Rectal smooth muscle tissue (tissue), 1 donor: ENCODE data around the gene CELF4.

Experiments
- H3K27ac ChIP-seq: one replicate; pipeline ENCODE4 v1.7.0; 2013; ENCODE audit warnings: low read depth, low read length, inconsistent platforms
- H3K27me3 ChIP-seq: one replicate; pipeline ENCODE4 v1.7.0; 2013; ENCODE audit warnings: low read length; ENCODE audit not compliant: control insufficient read depth, insufficient read depth
- H3K36me3 ChIP-seq: one replicate; pipeline ENCODE4 v1.7.0; 2013; ENCODE audit warnings: low read length; ENCODE audit not compliant: control insufficient read depth, insufficient read depth
- H3K4me1 ChIP-seq: one replicate; pipeline ENCODE4 v1.7.0; 2013; ENCODE audit warnings: low read length; ENCODE audit not compliant: control insufficient read depth, insufficient read depth
- H3K4me3 ChIP-seq: one replicate; pipeline ENCODE4 v1.7.0; 2013; ENCODE audit warnings: low read length
- H3K9ac ChIP-seq: one replicate; pipeline ENCODE4 v1.7.0; 2013; ENCODE audit warnings: low read length

CELF4 gene

DNA sequence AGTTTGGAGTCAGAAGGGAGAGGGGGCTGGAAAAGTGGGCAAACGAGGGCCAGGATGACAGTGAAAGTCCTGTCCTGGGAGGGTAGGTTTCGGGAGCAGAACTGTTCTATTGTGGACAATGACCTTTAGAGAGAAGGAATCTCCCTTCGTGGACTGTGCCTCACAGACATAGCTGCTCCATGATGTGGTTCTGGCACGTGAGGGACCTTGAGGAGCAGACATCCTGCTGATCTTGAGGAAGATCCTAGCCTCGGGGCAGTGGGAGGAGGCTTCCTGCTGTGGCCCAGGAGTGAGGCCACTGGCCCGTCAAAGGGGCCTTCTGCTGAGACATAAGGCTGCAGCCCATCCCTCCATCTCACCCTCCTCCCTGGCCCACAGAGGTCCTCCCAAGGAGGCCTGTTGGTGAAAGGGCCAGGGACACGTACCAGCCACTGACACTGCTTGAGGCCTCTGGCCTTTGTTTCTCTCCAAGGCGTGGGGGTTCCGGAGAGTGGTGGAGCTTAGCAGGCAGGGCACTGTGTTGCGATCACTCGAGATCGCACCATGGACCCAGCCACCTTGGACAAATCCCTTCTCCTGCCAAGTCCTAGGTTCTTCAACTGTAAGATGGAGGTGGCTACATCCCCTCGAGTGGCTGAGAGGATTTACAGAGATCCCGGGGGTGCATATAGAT, 167.2 kb downstream of the CELF4 start:
- Histone ChIP-seq H3K4me3 (no peak overlapping the region), H3K27ac (no peak overlapping the region)

DNA sequence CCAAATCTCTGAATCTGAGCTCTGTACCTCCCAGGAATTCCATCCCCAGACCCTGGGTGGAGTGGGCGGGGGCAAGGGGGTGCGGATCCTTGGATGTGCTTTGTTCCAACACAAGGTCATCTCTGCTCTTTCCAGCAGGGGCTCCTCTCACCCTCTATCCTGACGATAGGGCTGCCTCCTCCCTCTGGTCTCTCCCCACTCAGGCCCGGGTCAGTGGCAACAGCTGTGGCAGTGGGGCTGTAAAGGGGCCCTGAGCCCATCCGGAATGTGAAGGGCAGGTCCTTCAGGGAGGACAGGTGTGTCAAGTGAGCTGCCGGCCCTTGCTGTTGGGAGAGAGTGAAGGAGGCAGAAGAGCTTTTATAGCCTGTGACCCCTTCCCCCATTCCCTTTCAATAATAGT, 167.8 kb downstream of the CELF4 start:
- Histone ChIP-seq H3K36me3 (no peaks in the 10 kb centered on the region), H3K9ac (no peak overlapping the region), H3K4me1 (no peaks in the 10 kb centered on the region), H3K27me3 (no peaks in the 10 kb centered on the region), H3K27ac (no peak overlapping the region), H3K4me3 (no peak overlapping the region)

More for the DNA sequence above, 167.2 kb downstream of the CELF4 start:
- H3K4me1 ChIP-seq: no peaks in the 10 kb centered on the region
- no peaks in the 10 kb centered on the region for H3K36me3 ChIP-seq
- no peak overlapping the region for H3K9ac ChIP-seq
- H3K27me3 ChIP-seq: no peaks in the 10 kb centered on the region

DNA sequence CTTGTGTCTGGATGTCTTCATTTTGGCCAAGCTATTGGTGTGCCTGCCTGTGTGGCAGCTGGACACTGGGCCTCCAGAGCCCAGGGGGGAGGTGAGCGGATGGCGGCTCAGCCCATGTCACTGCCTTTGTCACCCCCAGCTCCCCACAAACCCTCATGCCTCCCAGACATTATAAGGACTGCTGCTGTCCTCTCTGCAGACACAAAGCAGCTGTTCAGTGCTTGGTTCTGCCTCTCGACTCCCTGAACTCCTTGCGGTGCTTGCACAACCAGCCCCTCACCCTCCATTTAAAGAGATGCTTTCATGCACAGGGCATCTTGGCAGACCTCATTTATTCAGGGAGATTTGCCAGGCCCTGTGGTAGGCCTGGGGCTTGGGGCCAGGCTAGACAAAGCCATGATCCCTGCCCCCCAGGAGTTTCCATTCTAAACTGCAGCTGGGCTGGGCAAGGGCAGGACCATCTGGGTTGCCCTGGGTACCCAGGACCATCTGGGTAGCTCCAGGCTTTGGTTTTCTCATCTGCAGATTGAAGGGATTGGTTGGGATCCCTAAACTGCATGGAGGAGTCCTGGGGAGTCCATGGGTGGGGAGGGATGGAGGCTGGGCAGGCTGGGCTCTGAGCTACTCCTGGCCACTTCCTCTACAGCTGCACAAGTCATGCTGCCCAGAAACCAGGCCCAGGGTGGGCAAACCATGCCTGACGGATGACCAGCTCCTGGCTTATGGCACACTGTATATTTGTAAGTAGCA, 168.5 kb downstream of the CELF4 start:
- H3K27me3 ChIP-seq: no peaks in the 10 kb centered on the region
- no peaks in the 10 kb centered on the region for H3K36me3 ChIP-seq
- no peak overlapping the region for H3K4me3 ChIP-seq
- H3K27ac ChIP-seq: no peak overlapping the region
- H3K9ac ChIP-seq: no peak overlapping the region
- no peaks in the 10 kb centered on the region for H3K4me1 ChIP-seq

DNA sequence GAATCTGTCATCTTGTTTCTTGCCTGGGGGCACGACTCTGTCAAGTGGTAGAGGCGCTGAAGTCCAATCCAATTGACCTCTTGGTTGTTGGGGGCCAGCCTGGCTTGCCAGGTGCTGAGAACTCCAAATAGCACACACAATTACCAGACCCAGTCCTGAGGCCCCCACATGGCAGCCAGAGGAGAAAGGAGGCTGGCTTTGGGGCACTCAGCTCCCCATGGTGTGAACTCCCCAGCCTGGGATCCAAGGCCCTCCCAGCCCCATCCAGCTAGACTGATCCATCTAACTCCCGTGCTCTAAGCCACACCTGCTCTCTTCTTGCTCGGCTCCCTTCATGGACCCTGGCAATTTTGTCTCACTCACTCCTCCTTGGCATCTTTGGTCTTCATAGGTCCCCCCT, 170.0 kb downstream of the CELF4 start:
- H3K4me3 ChIP-seq: no peak overlapping the region
- H3K27me3 ChIP-seq: no peaks in the 10 kb centered on the region

DNA sequence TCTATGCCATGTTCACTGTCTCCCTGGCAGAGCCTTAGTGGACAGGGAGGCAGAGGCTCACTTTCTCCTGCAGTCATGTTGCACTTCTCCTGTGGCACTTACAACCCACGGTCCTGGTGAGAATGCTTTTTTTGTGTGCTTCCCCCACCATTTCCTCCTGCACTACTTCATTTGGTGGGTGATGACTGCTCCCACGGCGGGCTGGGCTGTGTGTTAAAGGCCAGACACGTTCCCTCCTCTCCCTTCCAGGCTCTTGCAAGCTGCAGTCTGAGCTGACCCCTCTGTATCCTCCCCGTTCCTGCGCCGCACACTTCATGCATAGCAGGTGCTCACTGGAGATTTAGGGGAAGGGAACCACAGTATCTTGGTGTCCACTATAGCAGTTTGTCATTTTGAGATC, 170.5 kb downstream of the CELF4 start:
- Histone ChIP-seq H3K4me1 (no peaks in the 10 kb centered on the region), H3K27ac (no peak overlapping the region)

More for the DNA sequence above, 170.0 kb downstream of the CELF4 start:
- H3K36me3 ChIP-seq: no peaks in the 10 kb centered on the region
- no peak overlapping the region for H3K9ac ChIP-seq
- no peaks in the 10 kb centered on the region for H3K4me1 ChIP-seq
- no peak overlapping the region for H3K27ac ChIP-seq

DNA sequence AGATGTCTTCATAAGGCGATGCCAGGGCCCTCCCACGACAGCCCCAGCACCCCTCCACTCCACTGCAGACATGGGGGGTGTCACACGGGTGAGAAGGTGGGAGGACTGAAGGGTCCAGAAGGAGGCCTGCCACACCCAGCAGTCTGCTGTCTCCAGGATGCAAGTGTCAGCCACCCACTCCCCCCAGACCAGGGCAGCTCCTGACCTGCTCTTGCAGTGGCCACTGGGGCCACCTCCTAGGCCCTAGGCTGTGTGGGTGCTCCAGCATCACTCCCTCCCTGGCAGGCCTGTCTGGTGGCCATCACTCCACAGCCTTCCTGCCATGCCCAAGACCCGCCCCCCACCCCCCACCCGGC, 171.0 kb downstream of the CELF4 start:
- Histone ChIP-seq H3K4me3 (no peak overlapping the region), H3K9ac (no peak overlapping the region), H3K27ac (no peak overlapping the region)

More for the DNA sequence above, 170.5 kb downstream of the CELF4 start:
- Histone ChIP-seq H3K4me3 (no peak overlapping the region), H3K9ac (no peak overlapping the region), H3K36me3 (no peaks in the 10 kb centered on the region), H3K27me3 (no peaks in the 10 kb centered on the region)

DNA sequence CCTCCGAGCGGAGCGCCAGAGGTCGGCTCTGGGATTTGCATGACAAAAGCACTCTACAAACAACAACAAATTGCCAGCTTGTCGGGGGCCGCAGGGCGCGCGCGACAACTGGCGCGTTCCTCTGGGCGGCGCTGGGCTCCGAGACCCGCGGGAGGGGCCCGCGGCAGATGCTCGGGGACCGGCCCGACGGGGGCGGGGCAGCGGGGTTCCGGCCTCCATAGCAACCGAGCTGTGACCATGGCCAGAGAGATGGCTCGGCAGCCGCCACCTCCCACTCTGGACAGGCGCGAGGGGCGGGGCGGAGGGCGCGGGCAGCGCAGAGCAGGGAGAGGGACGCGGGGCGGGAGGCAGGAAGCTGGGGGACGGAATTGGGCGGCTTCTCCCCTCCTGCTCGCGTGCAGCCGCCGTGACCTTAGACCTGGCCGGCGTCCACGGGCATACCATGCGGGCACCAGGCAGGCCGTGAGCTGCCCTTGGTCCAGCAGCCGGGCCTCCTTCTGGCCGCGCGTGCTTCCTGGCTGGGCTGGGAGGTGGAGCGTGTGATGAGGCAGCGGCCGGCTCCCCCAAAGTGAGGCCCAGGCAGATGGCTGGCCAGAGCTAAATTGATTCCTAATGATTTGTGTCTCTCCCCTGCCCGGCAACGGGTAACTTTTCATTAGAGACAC, 171.5 kb downstream of the CELF4 start:
- Histone ChIP-seq H3K36me3 (no peaks in the 10 kb centered on the region), H3K27me3 (no peaks in the 10 kb centered on the region), H3K9ac (no peak overlapping the region), H3K4me1 (no peaks in the 10 kb centered on the region), H3K4me3 (peak overlapping the region; percentile 31), H3K27ac (no peak overlapping the region)

More for the DNA sequence above, 171.0 kb downstream of the CELF4 start:
- no peaks in the 10 kb centered on the region for H3K36me3 ChIP-seq
- H3K27me3 ChIP-seq: no peaks in the 10 kb centered on the region
- H3K4me1 ChIP-seq: no peaks in the 10 kb centered on the region

DNA sequence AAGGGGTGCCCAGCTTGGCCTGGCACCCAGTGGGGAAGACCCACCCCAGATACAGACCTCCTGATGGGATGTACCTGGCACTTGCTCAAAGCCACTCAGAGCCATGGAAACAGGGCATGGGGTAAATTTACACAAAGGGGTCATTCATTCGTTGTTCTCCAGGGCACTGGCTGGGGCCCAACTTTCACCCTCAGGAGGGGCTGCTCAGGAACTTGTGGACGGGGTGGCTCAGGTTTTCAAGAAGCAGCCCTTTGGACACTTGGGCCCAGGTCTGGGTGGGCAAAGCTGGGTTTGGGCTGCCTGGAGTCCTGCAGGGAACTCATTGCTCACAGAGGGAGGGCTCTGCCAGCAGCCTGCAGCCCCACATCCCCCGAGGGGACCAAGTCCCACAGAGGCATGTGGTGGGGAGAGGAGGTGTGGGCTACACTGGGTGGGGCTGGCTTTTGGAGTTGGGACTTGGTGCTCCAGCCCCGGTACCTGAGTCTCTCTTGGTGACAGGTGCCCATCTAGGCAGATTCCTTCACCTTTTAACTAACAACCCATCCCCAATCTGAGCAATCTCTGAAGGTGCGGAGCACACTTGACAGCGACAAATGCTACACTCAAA, 172.3 kb downstream of the CELF4 start:
- Histone ChIP-seq H3K27me3 (no peaks in the 10 kb centered on the region), H3K36me3 (no peaks in the 10 kb centered on the region), H3K4me3 (no peak overlapping the region), H3K9ac (no peak overlapping the region), H3K4me1 (no peaks in the 10 kb centered on the region), H3K27ac (no peak overlapping the region)

DNA sequence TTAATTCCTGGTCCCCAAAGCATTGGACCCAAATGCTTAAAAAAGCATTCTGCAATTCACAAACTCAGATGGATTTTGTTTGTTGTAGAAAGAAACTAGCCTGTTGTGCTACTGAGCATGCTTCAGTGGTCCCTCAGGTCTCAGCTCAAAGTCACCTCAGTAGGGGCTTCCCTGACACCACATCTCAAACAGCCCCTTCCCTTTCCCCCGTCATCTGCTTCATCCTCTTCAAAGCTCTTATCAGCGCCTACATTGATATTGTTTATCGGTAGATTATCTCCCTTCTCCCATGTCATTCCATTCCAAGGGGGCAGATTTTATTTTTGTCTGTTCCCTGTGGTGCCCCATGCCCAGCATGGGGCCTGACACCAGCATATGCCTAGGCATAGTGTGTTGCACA, 172.9 kb downstream of the CELF4 start:
- Histone ChIP-seq H3K36me3 (no peaks in the 10 kb centered on the region), H3K9ac (no peak overlapping the region), H3K4me1 (no peaks in the 10 kb centered on the region), H3K27ac (no peak overlapping the region), H3K4me3 (no peak overlapping the region), H3K27me3 (no peaks in the 10 kb centered on the region)

DNA sequence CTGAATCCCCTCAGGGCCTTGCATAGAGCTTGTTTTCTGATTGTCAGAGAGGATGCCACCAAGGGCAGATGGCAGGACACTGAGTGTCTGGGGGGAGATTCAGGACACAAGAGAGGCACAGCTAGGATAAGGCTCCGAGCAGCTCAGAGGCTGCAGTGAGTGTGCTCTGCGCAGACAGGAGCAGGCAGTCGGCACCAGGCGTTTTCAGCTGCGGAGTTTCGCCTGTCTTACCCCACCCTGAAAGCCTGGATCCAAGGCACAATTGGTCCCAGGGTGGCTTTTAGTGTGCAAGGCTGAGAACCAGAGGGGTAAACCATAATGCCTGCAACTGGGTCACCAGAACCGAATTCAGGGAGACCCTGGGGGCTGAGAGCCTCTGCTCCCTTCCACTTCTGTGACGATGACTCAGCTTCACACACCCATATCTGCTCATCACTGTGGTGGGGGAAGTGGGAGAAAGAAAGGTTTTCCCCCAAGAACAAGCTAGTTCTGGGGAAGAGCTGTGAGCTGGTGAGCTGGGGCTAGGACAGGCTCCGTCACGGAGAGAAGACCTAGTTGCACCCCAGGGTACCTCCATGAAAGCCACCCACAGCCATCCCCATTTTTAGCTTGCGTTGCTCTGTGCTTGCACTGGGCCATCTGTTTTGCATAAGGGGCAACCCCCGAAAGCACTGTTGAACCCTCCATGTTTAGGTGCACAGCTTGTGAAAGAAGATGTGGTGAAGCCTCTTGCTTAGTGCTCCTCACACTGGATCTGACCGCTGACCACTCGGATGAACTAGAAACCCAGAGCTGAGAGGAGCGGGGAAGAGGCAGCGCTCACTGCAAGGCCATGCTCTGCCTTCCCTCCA, 173.7 kb downstream of the CELF4 start:
- H3K4me1 ChIP-seq: no peaks in the 10 kb centered on the region
- H3K9ac ChIP-seq: no peak overlapping the region
- H3K36me3 ChIP-seq: no peaks in the 10 kb centered on the region
- no peaks in the 10 kb centered on the region for H3K27me3 ChIP-seq
- H3K4me3 ChIP-seq: no peak overlapping the region
- no peak overlapping the region for H3K27ac ChIP-seq

DNA sequence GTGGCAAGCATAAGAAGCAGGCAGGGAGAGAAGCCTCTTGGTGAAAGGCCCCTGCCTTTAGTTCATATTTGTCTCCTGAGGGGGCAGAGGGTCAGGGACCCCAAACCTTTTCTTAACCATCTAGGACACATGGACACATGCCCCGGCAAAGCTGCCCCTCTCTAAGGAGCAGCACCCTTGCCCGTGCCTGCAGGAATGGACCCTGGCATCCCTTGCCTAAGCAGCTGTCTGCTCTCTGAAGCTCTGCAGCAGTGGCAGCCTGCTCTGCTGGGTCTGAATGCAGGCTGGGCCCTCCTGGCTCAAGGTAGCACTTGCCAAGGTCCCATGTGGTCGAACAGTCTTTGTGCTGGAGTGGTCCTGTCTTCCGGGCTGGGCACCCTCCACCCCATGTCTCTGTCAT, 174.4 kb downstream of the CELF4 start:
- Histone ChIP-seq H3K4me1 (no peaks in the 10 kb centered on the region), H3K4me3 (no peak overlapping the region), H3K27ac (no peak overlapping the region), H3K36me3 (no peaks in the 10 kb centered on the region), H3K27me3 (no peaks in the 10 kb centered on the region), H3K9ac (no peak overlapping the region)

DNA sequence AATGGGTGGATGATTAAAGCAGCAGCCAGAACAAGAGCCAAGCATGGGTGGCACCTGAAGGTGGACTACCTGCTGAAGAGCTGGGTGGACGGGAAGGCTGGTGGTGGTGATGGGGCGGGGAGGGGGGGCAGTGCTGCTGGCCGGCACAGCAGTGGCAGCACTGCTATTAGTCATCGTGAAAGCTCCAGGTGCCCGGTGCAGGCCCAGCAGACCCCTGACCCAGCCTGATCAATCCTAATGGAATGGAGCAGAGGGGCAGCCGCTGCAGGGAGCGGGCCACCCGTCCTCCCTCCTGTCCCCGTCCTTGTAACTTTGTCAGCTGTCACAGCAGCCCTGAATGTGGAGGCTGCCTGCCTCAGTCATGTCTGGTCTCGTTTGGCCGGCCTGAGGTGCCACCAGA, 174.9 kb downstream of the CELF4 start:
- H3K4me1 ChIP-seq: no peaks in the 10 kb centered on the region

More for the DNA sequence above, 174.9 kb downstream of the CELF4 start:
- no peak overlapping the region for H3K9ac ChIP-seq
- H3K27ac ChIP-seq: no peak overlapping the region
- H3K36me3 ChIP-seq: no peaks in the 10 kb centered on the region
- no peak overlapping the region for H3K4me3 ChIP-seq
- H3K27me3 ChIP-seq: no peaks in the 10 kb centered on the region
